Measurements from ENCODE around the gene CHMP6. TPM values are rescaled to one million over a fixed set of nuclear protein-coding genes. Genes with fewer than 3 reads are reported as not detected.

Gene CHMP6
- polyA plus RNA-seq, 1 experiment: 27.3 TPM

DNA sequence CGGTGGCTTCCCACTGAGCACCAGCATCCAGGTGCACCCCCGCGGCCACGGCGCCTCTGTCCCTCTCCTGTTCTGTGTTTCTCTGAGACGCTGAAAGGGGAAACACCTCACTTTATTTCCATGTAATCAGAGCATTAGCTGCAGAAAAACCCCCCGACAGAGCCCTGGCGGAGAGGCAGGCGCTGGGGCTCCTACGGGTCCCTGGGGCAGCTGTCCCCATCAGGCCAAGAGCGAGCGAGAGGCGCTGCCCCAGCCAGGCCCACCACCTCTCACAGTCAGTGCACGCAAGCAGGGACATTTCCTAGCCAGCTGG is 27.1 kb upstream of the CHMP6 start:
- ChIA-PET CTCF (no interaction called here), POLR2A (no interaction called here)
- no peak overlapping the region for H3K4me3 ChIP-seq (ENCODE audit: low read depth, low read length)
- DNase-seq (ENCODE audit: low read depth, low spot score): no peak
- H3K27me3 ChIP-seq (ENCODE audit: control insufficient read depth, insufficient read depth, low read length): peaks cover 2% of the 10 kb centered on the region
- H3K27ac ChIP-seq (ENCODE audit: low read depth, low read length): no peak overlapping the region
- H3K9me3 ChIP-seq (ENCODE audit: control insufficient read depth, insufficient read depth, low read length): peaks cover 7% of the 10 kb centered on the region; the same call in 1 of the 2 replicates
- TF ChIP-seq, protein P1, sequence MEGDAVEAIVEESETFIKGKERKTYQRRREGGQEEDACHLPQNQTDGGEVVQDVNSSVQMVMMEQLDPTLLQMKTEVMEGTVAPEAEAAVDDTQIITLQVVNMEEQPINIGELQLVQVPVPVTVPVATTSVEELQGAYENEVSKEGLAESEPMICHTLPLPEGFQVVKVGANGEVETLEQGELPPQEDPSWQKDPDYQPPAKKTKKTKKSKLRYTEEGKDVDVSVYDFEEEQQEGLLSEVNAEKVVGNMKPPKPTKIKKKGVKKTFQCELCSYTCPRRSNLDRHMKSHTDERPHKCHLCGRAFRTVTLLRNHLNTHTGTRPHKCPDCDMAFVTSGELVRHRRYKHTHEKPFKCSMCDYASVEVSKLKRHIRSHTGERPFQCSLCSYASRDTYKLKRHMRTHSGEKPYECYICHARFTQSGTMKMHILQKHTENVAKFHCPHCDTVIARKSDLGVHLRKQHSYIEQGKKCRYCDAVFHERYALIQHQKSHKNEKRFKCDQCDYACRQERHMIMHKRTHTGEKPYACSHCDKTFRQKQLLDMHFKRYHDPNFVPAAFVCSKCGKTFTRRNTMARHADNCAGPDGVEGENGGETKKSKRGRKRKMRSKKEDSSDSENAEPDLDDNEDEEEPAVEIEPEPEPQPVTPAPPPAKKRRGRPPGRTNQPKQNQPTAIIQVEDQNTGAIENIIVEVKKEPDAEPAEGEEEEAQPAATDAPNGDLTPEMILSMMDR (IDR thresholded peaks at IDR 0.05; ENCODE audit: low read depth, low read length): no peak

GRCh38 chr17:80964859-80965580 is 26.6 kb upstream of the CHMP6 start:
- DNase-seq (ENCODE audit: low read depth, low spot score): no peak
- Histone ChIP-seq H3K9me3 (ENCODE audit: control insufficient read depth, insufficient read depth, low read length) (peaks cover 7% of the 10 kb centered on the region; the same call in 1 of the 2 replicates), H3K27ac (ENCODE audit: low read depth, low read length) (no peak overlapping the region), H3K27me3 (ENCODE audit: control insufficient read depth, insufficient read depth, low read length) (peaks cover 2% of the 10 kb centered on the region), H3K4me3 (ENCODE audit: low read depth, low read length) (no peak overlapping the region)
- TF ChIP-seq, protein P1 (IDR thresholded peaks at IDR 0.05; ENCODE audit: low read depth, low read length): no peak
- POLR2A ChIA-PET: no interaction called here
- CTCF ChIA-PET: no interaction called here

DNA sequence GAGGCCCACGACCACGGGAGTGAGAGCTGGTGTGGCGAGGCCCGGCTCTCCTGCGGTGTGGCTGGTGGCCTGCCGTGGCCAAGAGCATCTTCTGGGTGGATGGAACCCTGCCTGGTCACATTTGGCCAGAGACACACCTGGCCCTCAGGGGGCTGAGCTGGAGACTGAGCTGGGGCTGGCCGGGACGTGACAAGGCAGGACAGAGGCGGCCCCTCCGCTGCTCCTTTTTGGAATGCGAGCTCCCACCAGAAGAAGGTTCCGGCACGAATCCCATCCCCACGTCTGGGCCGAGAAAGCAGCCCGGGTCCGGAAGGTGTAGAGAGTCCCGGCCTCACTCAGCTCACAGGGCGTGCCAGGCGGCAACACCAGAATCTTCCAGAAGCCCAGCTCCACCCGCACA is 26.0 kb upstream of the CHMP6 start:
- Histone ChIP-seq H3K27me3 (ENCODE audit: control insufficient read depth, insufficient read depth, low read length) (peaks cover 2% of the 10 kb centered on the region), H3K27ac (ENCODE audit: low read depth, low read length) (no peak overlapping the region), H3K9me3 (ENCODE audit: control insufficient read depth, insufficient read depth, low read length) (peaks cover 7% of the 10 kb centered on the region; the same call in 1 of the 2 replicates), H3K4me3 (ENCODE audit: low read depth, low read length) (no peak overlapping the region)
- CTCF ChIA-PET: no interaction called here
- no peak for DNase-seq (ENCODE audit: low read depth, low spot score)
- POLR2A ChIA-PET: no interaction called here
- TF ChIP-seq, protein P1 (IDR thresholded peaks at IDR 0.05; ENCODE audit: low read depth, low read length): no peak

DNA sequence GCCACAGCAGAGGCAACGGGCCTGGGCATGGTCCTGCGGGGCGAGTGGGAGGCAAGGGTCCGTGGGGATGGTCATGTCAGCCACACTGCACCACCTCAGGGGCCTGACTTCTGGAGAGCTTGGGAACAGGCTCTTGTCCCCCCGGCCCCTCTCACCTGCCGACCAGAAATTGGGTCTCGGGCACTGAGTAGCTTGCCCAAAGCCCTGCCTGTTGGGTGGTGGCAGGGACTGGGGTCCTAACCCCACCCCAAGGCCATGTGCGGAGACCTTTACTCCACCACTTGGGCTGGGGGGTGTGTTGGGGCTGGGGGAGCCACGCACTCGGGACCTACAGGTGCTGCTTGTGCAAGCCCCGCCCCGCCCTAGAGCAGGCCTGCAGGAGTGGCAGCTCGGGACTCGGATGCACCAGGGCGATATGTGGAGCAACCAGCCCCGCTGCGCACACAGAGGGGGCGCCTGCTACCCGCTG is 24.2 kb upstream of the CHMP6 start:
- ChIA-PET CTCF (no interaction called here), POLR2A (no interaction called here)
- Histone ChIP-seq H3K27ac (ENCODE audit: low read depth, low read length) (no peak overlapping the region), H3K9me3 (ENCODE audit: control insufficient read depth, insufficient read depth, low read length) (peaks cover 7% of the 10 kb centered on the region; the same call in 1 of the 2 replicates), H3K27me3 (ENCODE audit: control insufficient read depth, insufficient read depth, low read length) (peaks cover 2% of the 10 kb centered on the region), H3K4me3 (ENCODE audit: low read depth, low read length) (no peak overlapping the region)
- TF ChIP-seq, protein P1 (IDR thresholded peaks at IDR 0.05; ENCODE audit: low read depth, low read length): no peak
- DNase-seq (ENCODE audit: low read depth, low spot score): no peak

- H3K27ac ChIP-seq (ENCODE audit: low read depth, low read length): no peak overlapping the region
- POLR2A ChIA-PET: interaction anchor here (0.7 kb wide), 1 partner anchor 514 kb away, joined by 7 read pairs; no protein-coding TSS in a partner anchor
- H3K4me3 ChIP-seq (ENCODE audit: low read depth, low read length): no peak overlapping the region
- CTCF ChIA-PET: no interaction called here
- H3K9me3 ChIP-seq (ENCODE audit: control insufficient read depth, insufficient read depth, low read length): peaks cover 7% of the 10 kb centered on the region; the same call in 1 of the 2 replicates
- peaks cover 2% of the 10 kb centered on the region for H3K27me3 ChIP-seq (ENCODE audit: control insufficient read depth, insufficient read depth, low read length)
- DNase-seq (ENCODE audit: low read depth, low spot score): no peak
- TF ChIP-seq, protein P1 (IDR thresholded peaks at IDR 0.05; ENCODE audit: low read depth, low read length): no peak
Observed at GRCh38 chr17:80968602-80969029, 23.0 kb upstream of the CHMP6 start.
